Muscle layer of colon (tissue), 2 donors: ENCODE measurements around the gene EPB41L2.
"Not testable (repeated sequence)": the region's sequence is repeated elsewhere in the genome, so short reads cannot be mapped to it uniquely, and the experiment has no call there.

Experiments
- H3K27ac ChIP-seq: one replicate; pipeline ENCODE4 v1.7.0; 2013; ENCODE audit warnings: low read depth, mild to moderate bottlenecking, low read length, moderate library complexity
- H3K27me3 ChIP-seq, 2 donors: one replicate each; pipeline ENCODE4 v1.7.0; 2013; ENCODE audit warnings: low read length in 2 of 2, mild to moderate bottlenecking in 2 of 2; ENCODE audit not compliant: insufficient read depth in 2 of 2, control insufficient read depth in 1 of 2
- H3K36me3 ChIP-seq: one replicate; pipeline ENCODE4 v1.7.0; 2013; ENCODE audit warnings: mild to moderate bottlenecking, low read length; ENCODE audit not compliant: insufficient read depth
- H3K4me1 ChIP-seq: one replicate; pipeline ENCODE4 v1.7.0; 2013; ENCODE audit warnings: mild to moderate bottlenecking, low read length; ENCODE audit not compliant: insufficient read depth
- H3K4me3 ChIP-seq, 2 donors: one replicate each; pipeline ENCODE4 v1.7.0; 2013; ENCODE audit warnings: low read length in 2 of 2, low read depth in 1 of 2, mild to moderate bottlenecking in 1 of 2, moderate library complexity in 1 of 2
- H3K9ac ChIP-seq: one replicate; pipeline ENCODE4 v1.7.0; 2013; ENCODE audit warnings: low read length
- H3K9me3 ChIP-seq: one replicate; pipeline ENCODE4 v1.7.0; 2013; ENCODE audit warnings: mild to moderate bottlenecking, low read length
- donor health status: abdominal sarcoma.
- donor health status: Adenocarcinoma of cecum.

Gene EPB41L2

DNA sequence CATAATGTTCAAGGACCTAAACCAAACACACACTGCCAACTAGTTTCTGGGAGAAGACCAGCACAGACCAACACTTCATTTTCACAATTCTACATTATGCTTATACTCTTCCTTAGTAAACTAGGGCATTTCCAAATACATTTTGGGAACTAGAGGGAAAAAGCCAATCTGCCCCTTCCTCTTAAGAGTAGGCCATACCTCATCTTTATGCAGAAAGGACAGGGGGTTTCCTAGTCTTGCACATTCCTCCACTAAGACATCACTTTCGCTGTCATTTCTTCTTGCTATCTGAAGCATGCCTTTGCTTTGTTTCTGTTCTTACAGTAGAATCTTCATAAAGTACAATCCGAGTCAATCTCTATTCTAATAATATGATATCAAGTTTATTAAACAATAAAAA is 130.1 kb downstream of the EPB41L2 start:
- Histone ChIP-seq H3K9ac (no peak overlapping the region), H3K36me3 (no peaks in the 10 kb centered on the region), H3K9me3 (no peaks in the 10 kb centered on the region), H3K27me3 (no peaks in the 10 kb centered on the region), H3K4me3 (no peak overlapping the region), H3K27ac (no peak overlapping the region), H3K4me1 (peaks cover 30% of the 10 kb centered on the region)

DNA sequence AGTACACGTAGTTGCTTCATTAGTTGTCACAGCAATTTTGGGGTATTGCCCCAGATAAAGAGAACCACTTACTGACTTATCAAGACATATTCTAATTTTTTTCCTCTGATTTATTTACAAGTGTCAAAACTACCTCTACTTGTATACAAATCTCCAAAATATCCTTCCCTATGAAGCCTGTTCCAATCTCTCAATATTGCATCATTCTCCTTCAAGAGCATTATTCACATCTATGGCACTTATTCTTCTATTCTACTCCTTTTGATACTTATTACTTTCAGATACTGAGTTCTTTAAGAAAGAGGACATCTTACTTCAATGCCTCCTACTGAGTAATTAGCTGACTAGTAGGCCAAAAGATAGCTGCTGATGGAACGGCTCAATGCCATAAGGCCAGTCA is 130.6 kb downstream of the EPB41L2 start:
- Histone ChIP-seq H3K36me3 (no peaks in the 10 kb centered on the region), H3K27me3 (no peaks in the 10 kb centered on the region), H3K4me1 (peaks cover 30% of the 10 kb centered on the region), H3K27ac (no peak overlapping the region), H3K4me3 (no peak overlapping the region), H3K9me3 (no peaks in the 10 kb centered on the region), H3K9ac (no peak overlapping the region)

DNA sequence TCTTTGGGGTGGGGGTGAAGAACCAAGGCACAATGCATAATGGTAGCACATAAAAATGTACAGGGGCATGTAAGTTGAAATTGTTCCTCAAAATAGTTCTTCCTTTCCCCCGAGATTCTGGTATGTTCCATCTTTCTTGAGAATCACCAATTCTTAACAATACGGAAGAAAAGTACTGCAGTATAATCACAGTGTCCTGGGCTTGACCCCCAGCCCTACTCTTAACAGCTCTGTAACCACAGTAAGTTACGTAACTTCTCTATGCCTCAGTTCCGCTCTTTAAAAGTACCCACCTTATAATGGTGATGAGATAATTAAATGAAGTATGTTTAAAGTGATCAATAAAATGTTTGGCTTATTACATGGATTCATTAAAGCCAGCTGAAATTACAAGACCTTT is 131.4 kb downstream of the EPB41L2 start:
- no peaks in the 10 kb centered on the region for H3K27me3 ChIP-seq
- H3K9ac ChIP-seq = no peak overlapping the region
- H3K36me3 ChIP-seq = no peaks in the 10 kb centered on the region
- H3K4me3 ChIP-seq = no peak overlapping the region
- H3K9me3 ChIP-seq = no peaks in the 10 kb centered on the region
- H3K4me1 ChIP-seq = peaks cover 30% of the 10 kb centered on the region
- H3K27ac ChIP-seq = no peak overlapping the region

DNA sequence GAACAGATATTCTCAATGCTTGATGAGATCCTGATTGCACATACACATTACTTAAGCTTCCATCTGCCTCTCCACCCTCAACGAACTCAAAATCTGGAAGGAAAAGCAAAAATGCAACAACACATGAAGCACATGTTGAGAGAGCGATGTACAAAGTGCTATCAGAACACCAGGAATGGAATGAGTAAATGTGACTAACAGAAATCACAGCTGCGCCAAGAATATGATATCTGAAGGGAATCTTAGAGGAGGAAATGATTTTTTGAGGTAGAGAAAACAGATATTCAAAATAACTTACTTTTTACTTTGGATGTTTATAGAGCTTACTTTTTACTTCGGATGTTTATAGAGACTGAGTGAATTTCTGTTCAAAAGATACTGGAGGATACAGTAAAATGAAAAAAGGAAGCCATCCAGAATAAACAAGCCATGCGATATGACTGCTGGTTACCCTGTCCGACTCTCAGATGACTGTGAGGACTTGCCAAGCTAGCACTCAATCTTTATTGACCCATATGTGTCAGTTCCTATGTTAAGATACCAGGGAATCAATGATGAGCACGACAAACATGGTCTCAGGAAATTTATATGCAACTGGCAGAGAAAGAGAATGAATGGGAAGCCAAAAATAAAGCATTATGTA is 133.9 kb downstream of the EPB41L2 start:
- Histone ChIP-seq H3K4me1 (peaks cover 24% of the 10 kb centered on the region), H3K4me3 (no peak overlapping the region), H3K27me3 (no peaks in the 10 kb centered on the region), H3K9ac (no peak overlapping the region), H3K36me3 (no peaks in the 10 kb centered on the region), H3K27ac (no peak overlapping the region), H3K9me3 (no peaks in the 10 kb centered on the region)

DNA sequence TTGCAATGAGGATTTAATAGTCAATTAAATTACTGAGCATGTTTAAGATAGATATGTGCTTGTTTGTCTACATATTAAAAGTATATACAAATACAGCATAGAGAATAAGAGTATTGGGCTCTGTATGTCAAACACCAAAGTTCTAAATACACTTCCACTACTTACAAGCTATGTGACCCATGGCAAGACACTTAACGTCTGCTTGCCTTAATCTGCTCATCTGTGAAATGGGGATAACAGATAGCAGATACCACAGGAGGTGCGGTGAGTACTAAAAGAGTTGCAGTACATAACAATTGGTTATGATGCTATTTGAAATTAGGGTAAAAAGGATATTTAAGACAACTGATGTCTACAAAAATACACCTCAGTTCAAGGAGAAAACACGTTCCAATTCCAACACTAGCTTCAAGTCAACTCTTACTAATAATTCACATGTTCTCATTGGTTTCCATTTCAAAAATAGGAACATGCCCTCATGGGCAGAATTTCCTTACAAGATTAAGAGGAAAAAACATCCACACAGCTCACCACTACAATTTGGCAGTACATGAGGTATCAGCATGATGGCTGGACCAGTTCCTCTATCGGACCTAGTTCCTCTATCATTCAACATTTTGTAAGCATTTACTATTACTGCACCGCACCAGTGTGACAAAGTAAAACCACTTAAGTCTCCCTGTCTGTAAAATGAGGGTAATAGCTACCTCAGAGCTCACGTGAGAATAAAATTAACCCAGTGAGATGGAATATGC is 134.7 kb downstream of the EPB41L2 start:
- Histone ChIP-seq H3K27me3 (no peaks in the 10 kb centered on the region), H3K4me1 (peaks cover 24% of the 10 kb centered on the region), H3K4me3 (no peak overlapping the region), H3K9ac (no peak overlapping the region), H3K9me3 (no peaks in the 10 kb centered on the region), H3K27ac (no peak overlapping the region), H3K36me3 (no peaks in the 10 kb centered on the region)

DNA sequence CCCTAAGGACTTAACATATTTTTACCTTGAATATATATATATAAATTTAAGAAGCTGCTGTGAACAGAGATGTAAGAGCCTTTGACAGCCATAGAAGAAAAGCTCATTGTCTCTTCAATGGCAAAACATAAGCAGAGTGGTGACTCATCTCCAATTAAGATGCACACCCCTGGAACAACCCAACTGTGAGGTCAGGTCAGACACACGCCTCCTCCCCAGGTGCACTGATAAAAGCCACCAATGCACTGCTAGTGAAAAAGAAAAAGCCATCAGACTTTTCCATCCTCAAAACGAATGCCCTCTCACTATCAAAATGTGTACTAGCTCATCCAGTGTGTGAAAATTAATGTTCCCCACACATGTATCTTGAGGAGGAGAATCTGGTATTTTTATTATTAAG is 135.7 kb downstream of the EPB41L2 start:
- Histone ChIP-seq H3K9ac (no peak overlapping the region), H3K27ac (no peak overlapping the region), H3K4me1 (peaks cover 15% of the 10 kb centered on the region), H3K36me3 (no peaks in the 10 kb centered on the region), H3K27me3 (no peaks in the 10 kb centered on the region), H3K4me3 (no peak overlapping the region), H3K9me3 (no peaks in the 10 kb centered on the region)

DNA sequence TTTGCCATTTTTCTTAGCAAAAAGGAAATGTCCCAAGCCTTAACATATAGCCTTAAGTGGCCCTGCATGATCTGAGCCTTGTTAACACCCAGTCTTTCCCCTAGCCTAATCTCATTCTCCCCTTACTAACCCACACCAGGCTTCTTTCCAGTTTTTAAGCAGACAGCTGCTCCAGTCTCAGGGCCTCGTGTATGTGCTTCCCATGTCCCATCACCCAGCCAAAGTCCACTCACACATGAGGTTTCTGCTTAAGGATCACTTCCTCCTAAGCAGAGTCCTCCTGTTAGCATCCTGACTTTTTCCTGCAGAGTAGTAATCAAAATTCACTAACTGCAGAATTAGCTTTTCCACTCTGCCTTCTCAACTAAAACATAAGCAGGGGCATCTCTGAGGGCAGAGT is 139.7 kb downstream of the EPB41L2 start:
- no peaks in the 10 kb centered on the region for H3K36me3 ChIP-seq

DNA sequence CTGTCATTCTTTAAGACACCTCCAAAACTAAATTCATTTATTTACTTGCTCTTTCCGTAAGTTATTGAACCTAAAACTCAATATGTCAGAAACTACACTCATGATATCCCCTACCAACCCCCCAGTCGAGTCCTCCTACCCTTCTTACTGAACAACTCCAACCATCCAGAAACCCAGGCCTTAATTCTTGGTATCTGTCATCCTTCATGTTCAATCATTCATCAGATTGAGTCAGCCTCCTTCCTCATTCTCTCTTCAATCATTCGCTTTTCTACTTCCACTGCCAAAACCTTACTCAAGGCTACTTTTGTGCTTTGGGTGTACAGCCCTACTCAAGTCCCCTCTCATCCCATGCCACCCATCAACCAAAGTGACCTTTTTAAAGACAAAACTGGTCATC is 140.1 kb downstream of the EPB41L2 start:
- no peaks in the 10 kb centered on the region for H3K36me3 ChIP-seq
- H3K4me3 ChIP-seq = no peak overlapping the region
- H3K9me3 ChIP-seq = no peaks in the 10 kb centered on the region
- H3K27me3 ChIP-seq = no peaks in the 10 kb centered on the region
- no peaks in the 10 kb centered on the region for H3K4me1 ChIP-seq
- no peak overlapping the region for H3K9ac ChIP-seq
- H3K27ac ChIP-seq = no peak overlapping the region

More for the DNA sequence above, 139.7 kb downstream of the EPB41L2 start:
- Histone ChIP-seq H3K27ac (no peak overlapping the region), H3K4me3 (no peak overlapping the region), H3K27me3 (no peaks in the 10 kb centered on the region), H3K4me1 (peaks cover under 1% of the 10 kb centered on the region), H3K9ac (no peak overlapping the region), H3K9me3 (no peaks in the 10 kb centered on the region)

DNA sequence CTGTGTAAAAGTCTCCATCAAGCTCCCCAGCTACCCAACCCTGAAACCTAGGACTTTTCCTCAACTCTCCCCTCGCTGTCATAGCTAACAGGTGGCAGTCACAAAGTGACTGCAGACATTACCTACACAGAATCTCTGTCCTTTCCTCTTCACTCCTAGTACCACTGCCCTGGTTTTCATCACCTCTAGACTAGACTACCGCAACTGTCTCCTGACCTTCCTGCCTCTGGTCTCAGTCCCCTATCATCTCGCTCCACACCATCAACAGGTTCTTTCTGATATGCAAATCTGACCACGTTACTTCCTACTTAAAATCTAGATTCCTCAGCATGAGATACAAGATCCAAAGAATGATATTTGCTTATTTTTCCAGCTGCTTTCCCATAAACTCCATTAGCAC is 142.1 kb downstream of the EPB41L2 start:
- Histone ChIP-seq H3K36me3 (no peaks in the 10 kb centered on the region), H3K9ac (no peak overlapping the region), H3K9me3 (no peaks in the 10 kb centered on the region), H3K4me1 (peaks cover 7% of the 10 kb centered on the region), H3K27me3 (no peaks in the 10 kb centered on the region), H3K4me3 (no peak overlapping the region), H3K27ac (no peak overlapping the region)

DNA sequence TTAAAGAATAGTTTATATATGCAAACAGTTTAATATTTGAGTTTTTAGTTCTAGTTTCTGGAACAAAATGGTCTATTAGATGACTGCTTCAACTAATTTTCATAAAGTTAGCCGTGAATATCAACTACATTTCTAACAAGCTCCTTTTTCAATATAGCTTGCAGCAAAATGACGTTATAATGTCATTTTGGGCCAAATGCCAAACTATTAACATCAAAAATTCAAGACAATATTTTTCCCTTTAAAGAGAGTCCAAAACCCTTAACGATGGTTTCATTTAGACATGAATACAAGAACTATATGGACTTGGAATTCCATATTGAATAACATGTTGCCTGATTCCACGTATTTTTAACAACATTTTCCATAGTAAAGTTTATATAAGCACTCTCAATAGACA is 144.9 kb downstream of the EPB41L2 start:
- no peak overlapping the region for H3K27ac ChIP-seq
- H3K9me3 ChIP-seq = no peaks in the 10 kb centered on the region
- H3K27me3 ChIP-seq = no peaks in the 10 kb centered on the region
- H3K4me1 ChIP-seq = peaks cover 7% of the 10 kb centered on the region
- H3K4me3 ChIP-seq = no peak overlapping the region
- no peaks in the 10 kb centered on the region for H3K36me3 ChIP-seq
- no peak overlapping the region for H3K9ac ChIP-seq

DNA sequence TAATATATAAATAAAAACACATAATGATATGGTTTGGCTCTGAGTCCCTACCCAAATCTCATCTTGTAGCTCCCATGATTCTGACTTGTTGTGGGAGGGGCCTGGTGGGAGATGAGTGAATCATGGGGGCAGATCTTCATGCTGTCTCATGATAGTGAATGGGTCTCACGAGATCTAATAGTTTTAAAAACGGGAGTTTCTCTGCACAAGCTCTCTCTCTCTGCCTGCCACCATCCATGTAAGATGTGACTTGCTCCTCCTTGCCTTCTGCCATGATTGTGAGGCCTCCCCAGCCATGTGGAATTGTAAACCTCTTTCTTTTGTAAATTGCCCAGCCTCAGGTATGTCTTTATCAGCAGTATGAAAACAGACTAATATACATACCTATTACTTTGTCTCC is 147.4 kb downstream of the EPB41L2 start:
- not testable (repeated sequence) for H3K4me3 ChIP-seq, H3K4me1 ChIP-seq, H3K27ac ChIP-seq, H3K27me3 ChIP-seq, H3K36me3 ChIP-seq, H3K9ac ChIP-seq, H3K9me3 ChIP-seq

DNA sequence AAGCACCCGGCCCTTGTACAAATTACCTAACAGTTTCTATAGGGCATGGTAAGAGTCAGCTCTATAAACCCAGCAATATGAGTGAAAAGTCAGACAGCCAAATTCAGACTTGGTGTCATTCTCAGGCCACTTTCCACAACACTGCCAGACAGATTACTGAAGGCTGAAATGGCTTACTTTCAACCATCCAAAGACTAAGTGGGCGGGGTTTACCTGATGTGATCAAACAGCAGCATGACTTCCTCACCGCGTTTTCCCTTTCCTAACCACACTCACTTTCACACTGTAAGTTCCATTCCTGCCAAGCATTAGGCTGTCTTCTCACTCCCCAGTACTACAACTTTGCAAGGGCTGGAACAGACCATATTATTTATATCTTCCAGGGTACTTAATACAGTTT is 149.9 kb downstream of the EPB41L2 start:
- peaks cover 7% of the 10 kb centered on the region for H3K4me1 ChIP-seq
- H3K27ac ChIP-seq = no peak overlapping the region
- H3K27me3 ChIP-seq = no peaks in the 10 kb centered on the region
- H3K4me3 ChIP-seq = no peak overlapping the region
- H3K9me3 ChIP-seq = no peaks in the 10 kb centered on the region
- no peak overlapping the region for H3K9ac ChIP-seq
- H3K36me3 ChIP-seq = no peaks in the 10 kb centered on the region
